ENCODE measurements around the gene PRX. TPM values are rescaled to one million over a fixed set of nuclear protein-coding genes. Genes with fewer than 3 reads are reported as not detected.
A peak's percentile ranks its signal among the peaks of the same experiment; 100 is the strongest.

Gene PRX
- total RNA-seq, 1 donor from 2014 or later, result 51.5 TPM

DNA sequence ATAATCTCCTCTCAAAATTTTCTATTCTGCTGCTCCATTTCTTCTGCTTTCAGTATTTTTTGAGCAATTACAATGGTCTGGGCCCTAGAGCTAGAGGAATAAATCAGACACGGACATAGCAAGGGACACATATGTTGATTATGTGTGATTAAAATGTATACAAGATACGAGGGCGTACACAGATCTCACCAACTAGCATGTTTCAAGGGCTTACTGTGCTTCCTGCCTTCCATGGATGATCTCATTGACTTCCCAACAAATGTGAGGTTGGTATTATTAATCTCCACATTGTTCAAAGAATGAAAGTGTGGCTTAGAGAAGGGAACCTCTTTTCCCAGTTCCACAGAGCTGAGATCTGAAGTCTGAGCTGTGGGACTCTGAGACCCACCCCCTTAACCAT lies 55.5 kb downstream of the PRX start:
- Histone ChIP-seq H3K4me3 (no peak overlapping the region), H3K36me3 (peaks cover 10% of the 10 kb centered on the region), H3K27ac (no peak overlapping the region), H3K27me3 (ENCODE audit: low read depth) (no peaks in the 10 kb centered on the region), H3K4me1 (peaks cover 31% of the 10 kb centered on the region), H3K9me3 (no peaks in the 10 kb centered on the region)
- intact Hi-C loops (cut with DNase I), result no loop called here
- no peak for DNase-seq
- ATAC-seq, result no peak
- TF ChIP-seq, protein P1, sequence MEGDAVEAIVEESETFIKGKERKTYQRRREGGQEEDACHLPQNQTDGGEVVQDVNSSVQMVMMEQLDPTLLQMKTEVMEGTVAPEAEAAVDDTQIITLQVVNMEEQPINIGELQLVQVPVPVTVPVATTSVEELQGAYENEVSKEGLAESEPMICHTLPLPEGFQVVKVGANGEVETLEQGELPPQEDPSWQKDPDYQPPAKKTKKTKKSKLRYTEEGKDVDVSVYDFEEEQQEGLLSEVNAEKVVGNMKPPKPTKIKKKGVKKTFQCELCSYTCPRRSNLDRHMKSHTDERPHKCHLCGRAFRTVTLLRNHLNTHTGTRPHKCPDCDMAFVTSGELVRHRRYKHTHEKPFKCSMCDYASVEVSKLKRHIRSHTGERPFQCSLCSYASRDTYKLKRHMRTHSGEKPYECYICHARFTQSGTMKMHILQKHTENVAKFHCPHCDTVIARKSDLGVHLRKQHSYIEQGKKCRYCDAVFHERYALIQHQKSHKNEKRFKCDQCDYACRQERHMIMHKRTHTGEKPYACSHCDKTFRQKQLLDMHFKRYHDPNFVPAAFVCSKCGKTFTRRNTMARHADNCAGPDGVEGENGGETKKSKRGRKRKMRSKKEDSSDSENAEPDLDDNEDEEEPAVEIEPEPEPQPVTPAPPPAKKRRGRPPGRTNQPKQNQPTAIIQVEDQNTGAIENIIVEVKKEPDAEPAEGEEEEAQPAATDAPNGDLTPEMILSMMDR (IDR thresholded peaks at IDR 0.05), result no peak

DNA sequence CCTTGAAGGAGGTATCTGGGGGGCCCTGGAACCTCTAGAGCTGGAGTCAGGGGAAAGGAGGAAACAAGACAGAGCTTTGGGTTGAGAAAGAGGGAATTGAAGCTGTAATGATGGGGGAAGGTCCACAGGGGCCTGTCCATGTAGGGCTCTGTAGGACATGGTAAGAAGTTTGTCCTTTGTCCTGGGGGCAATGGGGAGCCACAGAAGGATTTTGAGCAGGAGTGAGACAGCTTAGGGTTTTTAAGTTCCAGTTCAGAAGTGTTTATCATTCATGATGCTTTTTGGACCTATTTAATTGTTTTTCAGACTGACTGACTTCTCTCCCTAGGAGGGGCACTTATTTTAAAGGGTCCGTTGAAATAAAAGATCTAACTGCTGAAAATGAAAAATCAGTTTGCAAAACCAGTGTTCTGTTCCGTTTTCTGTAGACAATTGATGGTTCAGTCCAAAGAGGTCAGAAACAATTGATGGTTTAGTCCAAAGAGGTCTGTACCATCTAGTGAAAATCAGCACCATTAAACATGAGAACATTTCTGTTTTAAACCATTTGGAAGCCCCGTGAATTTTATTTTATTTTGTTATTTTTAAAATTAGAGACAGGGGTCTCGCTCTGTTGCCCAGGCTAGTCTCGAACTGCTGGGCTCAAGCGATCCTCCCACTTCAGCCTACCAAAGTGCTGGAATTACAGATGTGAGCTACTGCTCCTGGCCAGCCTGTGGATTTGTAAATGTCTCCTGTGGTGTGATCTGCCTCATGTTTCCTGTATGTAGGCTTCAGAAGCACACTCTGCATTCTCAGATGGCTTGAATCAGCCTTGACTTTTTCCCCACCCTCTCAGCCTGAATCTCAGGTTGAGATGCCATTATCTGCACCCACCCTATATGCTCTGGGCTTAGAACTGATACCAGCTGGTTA lies 56.2 kb downstream of the PRX start:
- Histone ChIP-seq H3K9me3 (no peaks in the 10 kb centered on the region), H3K4me3 (no peak overlapping the region), H3K36me3 (peaks cover 10% of the 10 kb centered on the region), H3K4me1 (peaks cover 31% of the 10 kb centered on the region), H3K27ac (no peak overlapping the region), H3K27me3 (ENCODE audit: low read depth) (no peaks in the 10 kb centered on the region)
- intact Hi-C loops (cut with DNase I), result no loop called here
- DNase-seq (no peak), ATAC-seq (no peak)
- TF ChIP-seq, protein P1 (IDR thresholded peaks at IDR 0.05), result no peak

DNA sequence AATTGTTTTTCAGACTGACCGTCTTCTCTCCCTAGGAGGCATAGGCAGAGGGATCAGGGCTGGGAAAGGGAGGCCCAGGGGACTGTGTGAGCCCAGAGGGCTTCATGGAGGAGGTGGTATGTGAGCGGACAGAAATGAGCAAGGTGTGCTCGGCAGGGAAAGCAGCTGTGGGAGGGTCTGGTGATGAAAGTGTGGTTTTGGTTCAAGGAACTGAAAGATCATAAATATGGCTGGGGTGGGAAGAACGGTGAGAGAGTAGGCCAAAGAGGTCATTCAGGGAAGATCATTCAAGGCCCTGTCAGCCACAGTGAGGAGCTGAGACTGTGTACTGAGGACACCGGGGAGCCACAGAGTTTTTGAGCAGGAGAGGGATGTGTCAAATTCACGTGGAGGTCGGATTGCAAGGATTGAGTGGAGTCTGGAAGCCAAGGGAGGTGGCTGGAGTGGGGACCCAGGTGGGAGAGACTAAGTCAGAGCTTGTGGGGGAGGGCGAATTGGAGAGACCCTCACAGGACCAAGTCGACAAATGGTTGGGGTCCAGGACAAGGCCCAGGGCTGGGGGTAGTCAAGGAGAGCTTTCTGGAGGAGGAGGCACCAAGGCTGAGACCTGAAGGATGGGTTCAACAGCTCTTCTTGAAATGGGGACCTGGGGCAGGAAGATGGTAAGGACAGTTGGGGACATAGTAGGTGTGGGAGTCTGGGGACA lies 57.0 kb downstream of the PRX start:
- H3K9me3 ChIP-seq, result no peaks in the 10 kb centered on the region
- peaks cover 10% of the 10 kb centered on the region for H3K36me3 ChIP-seq
- peaks cover 28% of the 10 kb centered on the region for H3K4me1 ChIP-seq
- ATAC-seq, result no peak
- TF ChIP-seq, protein P1 (IDR thresholded peaks at IDR 0.05), result no peak
- no peak overlapping the region for H3K4me3 ChIP-seq
- no peak for DNase-seq
- H3K27ac ChIP-seq, result no peak overlapping the region
- intact Hi-C loops (cut with DNase I), result no loop called here
- no peaks in the 10 kb centered on the region for H3K27me3 ChIP-seq (ENCODE audit: low read depth)

DNA sequence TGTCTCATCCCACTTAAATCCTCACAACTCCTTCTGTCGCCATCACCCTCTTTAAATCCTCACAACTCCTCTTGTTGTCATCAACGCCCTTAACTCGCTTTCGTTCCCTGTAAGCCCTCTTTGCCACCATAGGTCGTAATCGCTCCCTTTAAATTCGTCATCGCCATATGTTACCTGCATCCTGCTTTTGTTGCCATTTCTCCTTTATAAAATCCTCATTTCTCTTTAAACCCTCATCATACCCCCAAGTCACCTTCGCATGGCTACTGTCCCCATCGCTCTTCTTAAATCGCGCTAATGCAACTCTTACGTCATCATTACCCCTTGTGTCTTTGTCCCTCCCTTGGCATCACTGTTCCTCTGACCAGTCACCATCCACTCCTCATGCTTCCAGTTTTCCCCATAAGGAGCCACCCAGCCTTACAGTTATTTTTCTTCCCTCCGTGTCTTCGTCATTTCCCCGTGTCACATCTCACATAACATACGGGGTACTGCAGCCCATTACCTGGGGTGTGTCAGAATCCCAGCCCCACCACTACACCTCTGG lies 64.1 kb downstream of the PRX start:
- H3K4me1 ChIP-seq, result peaks cover 21% of the 10 kb centered on the region
- H3K27ac ChIP-seq, result peak overlapping the region; percentile 78
- no peak for DNase-seq
- TF ChIP-seq, protein P1 (IDR thresholded peaks at IDR 0.05), result no peak
- ATAC-seq, result peak in 1 of 2 donors; percentile 37
- H3K4me3 ChIP-seq, result peak overlapping the region; percentile 79
- H3K9me3 ChIP-seq, result no peaks in the 10 kb centered on the region
- intact Hi-C loops (cut with DNase I), result no loop called here
- H3K27me3 ChIP-seq (ENCODE audit: low read depth), result no peaks in the 10 kb centered on the region
- no peaks in the 10 kb centered on the region for H3K36me3 ChIP-seq

DNA sequence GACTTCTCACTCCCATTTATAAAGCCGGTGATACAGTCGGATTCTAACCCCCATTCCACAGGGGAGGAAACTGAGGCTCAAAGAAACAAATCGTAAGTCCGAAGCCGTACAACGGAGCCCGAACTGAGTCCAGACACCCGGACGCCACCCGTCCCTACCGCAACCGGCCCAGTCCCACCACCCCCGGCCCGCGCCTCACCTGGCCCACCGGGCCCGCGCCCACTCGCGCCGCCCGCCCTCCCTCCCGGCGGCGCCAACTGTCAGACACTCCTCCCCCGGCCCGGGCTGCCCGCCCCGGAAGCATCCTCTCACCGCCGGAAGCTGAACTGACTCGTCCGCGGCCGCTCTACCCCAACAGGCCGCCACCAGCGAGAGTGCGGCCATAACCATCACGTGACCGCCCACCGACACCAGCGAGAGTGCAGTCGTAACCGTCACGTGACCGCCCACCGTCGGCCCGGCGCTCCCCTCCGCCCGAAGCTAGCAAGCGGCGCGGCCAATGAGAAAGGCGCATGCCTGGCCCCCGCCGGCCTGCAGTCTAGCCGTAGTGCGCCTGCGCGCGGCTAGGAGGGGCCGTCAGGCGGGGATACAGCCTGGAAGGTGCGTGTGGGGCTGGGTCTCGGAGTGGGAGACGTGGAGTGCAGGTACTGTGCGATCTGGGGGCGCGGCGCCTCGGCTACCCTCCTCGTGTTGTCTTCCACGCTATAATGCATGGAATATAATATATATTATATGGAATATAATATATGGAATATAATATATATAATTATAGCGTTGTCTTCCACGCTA lies 64.9 kb downstream of the PRX start, which contains the start of the genes C19orf47 and PLD3:
TSS of gene C19orf47 (minus strand) at position 273 of the 789 bp plus-strand sequence. CDS start 6,540 bp downstream, outside the sequence.
TSS of gene PLD3 (plus strand) at position 571 of the 789 bp plus-strand sequence. CDS start 17,789 bp downstream, outside the sequence.
- Histone ChIP-seq H3K4me3 (peak within 1 kb of the TSS; percentile 79), H3K27me3 (ENCODE audit: low read depth) (no peaks in the 10 kb centered on the region), H3K36me3 (peaks cover 2% of the 10 kb centered on the region), H3K27ac (peak within 1 kb of the TSS; percentile 78), H3K9me3 (no peaks in the 10 kb centered on the region), H3K4me1 (peaks cover 21% of the 10 kb centered on the region)
- TF ChIP-seq, protein P1 (IDR thresholded peaks at IDR 0.05), result no peak
- ATAC-seq (peak; percentile 98), DNase-seq (peak; percentile 100)
- intact Hi-C loops (cut with DNase I), result no loop called here
